HEK293T (cell line): ENCODE data around the gene SH2D4B.

Experiments
- ELF4 ChIP-seq: fragments of 450-650 bp; IDR thresholded peaks from 2 replicates; pipeline ENCODE4 v1.6.1; 2017; ENCODE audit warnings: antibody characterized with exemption
- FOXM1 ChIP-seq: fragments of 450-650 bp; IDR thresholded peaks from 2 replicates; pipeline ENCODE4 v1.6.1; 2017; ENCODE audit warnings: mild to moderate bottlenecking, borderline replicate concordance
- LEF1 ChIP-seq: fragments of 450-650 bp; IDR thresholded peaks from 2 replicates; pipeline ENCODE4 v1.6.1; 2017; ENCODE audit warnings: mild to moderate bottlenecking, borderline replicate concordance

GRCh38 chr10:80540136-80540535 lies 2.4 kb downstream of the SH2D4B start:
- TF ChIP-seq ELF4 (no peak), LEF1 (no peak), FOXM1 (no peak)
